B cell (primary cell): Measurements from ENCODE around the gene EHD3. TPM values are rescaled to one million over a fixed set of nuclear protein-coding genes. Genes with fewer than 3 reads are reported as not detected.
A peak's percentile ranks its signal among the peaks of the same experiment; 100 is the strongest.

Experiments
- ATAC-seq: fragments of 200-7000 bp; cut with Tn5 transposase; one replicate; pipeline ENCODE4 v1.10.0; 2021; ENCODE audit warnings: low read depth, mild to moderate bottlenecking, moderate number of reproducible peaks, moderate library complexity
- CTCF ChIA-PET: fragments of 350-600 bp; sonication (Branson Sonifier 250); formaldehyde crosslinking; loops from one replicate; lab custom pipeline; 2021; ENCODE audit warnings: antibody characterized with exemption, inconsistent platforms; lab: Charles Lee
- POLR2A ChIA-PET: fragments of 350-600 bp; sonication (Branson Sonifier 250); formaldehyde crosslinking; loops from one replicate; lab custom pipeline; 2021; ENCODE audit warnings: antibody characterized with exemption; lab: Charles Lee
- DNase-seq: peaks from one replicate; pipeline ENCODE4 v3.0.0; 2013
- H2AFZ ChIP-seq: 2 replicates; pipeline ENCODE4 v1.6.1; 2012; ENCODE audit warnings: mild to moderate bottlenecking, low read depth, low read length; ENCODE audit not compliant: insufficient read depth, poor library complexity, severe bottlenecking
- H3K27ac ChIP-seq, 2 donors: 1 replicate in 1 of 2; 2 replicates in 1 of 2; pipeline ENCODE4 v1.5.1; 2012 to 2013; ENCODE audit warnings: low read length in 2 of 2, mild to moderate bottlenecking in 2 of 2, moderate library complexity in 1 of 2
- H3K27me3 ChIP-seq, 4 experiments: fragments of 200-600 bp in 1 of 4; sonication (generic) in 1 of 4; replicated peaks in 1 of 4; 1 replicate in 2 of 4; 2 replicates in 2 of 4; pipeline versions ENCODE4 v1.6.1 to v1.7.0; 2013 to 2016; ENCODE audit warnings: low read length in 3 of 4, mild to moderate bottlenecking in 2 of 4, mixed read lengths in 1 of 4, moderate library complexity in 1 of 4; ENCODE audit not compliant: insufficient read depth in 4 of 4, control insufficient read depth in 3 of 4; ENCODE audit errors: control extremely low read depth in 1 of 4
- H3K36me3 ChIP-seq, 2 experiments: replicated peaks in 1 of 2; 1 replicate in 1 of 2; 2 replicates in 1 of 2; pipeline versions ENCODE4 v1.6.1 to v1.7.1; 2013; ENCODE audit warnings: low read length in 1 of 2; ENCODE audit not compliant: insufficient read depth in 2 of 2, control insufficient read depth in 1 of 2; ENCODE audit errors: control extremely low read depth in 1 of 2, extremely low read depth in 1 of 2
- H3K4me1 ChIP-seq, 2 donors: fragments of 200-600 bp in 1 of 2; sonication (generic) in 1 of 2; 1 replicate in 1 of 2; 2 replicates in 1 of 2; pipeline versions ENCODE4 v1.5.1 to v1.6.1; 2013 to 2017; ENCODE audit warnings: low read length in 2 of 2; ENCODE audit not compliant: control insufficient read depth in 2 of 2, insufficient read depth in 2 of 2
- H3K4me2 ChIP-seq: replicated peaks from 2 replicates; pipeline ENCODE3; 2012; ENCODE audit warnings: mild to moderate bottlenecking, low read depth, low read length; ENCODE audit not compliant: poor library complexity, severe bottlenecking
- H3K4me3 ChIP-seq, 5 experiments: fragments of 200-600 bp in 1 of 5; sonication (generic) in 1 of 5; 1 replicate in 3 of 5; 2 replicates in 2 of 5; pipeline versions ENCODE4 v1.5.1 to v1.7.0; 2011 to 2016; ENCODE audit warnings: low read length in 4 of 5, mild to moderate bottlenecking in 4 of 5, low read depth in 2 of 5, control low read depth in 1 of 5, moderate library complexity in 1 of 5; ENCODE audit not compliant: insufficient read depth in 1 of 5; ENCODE audit errors: control extremely low read depth in 1 of 5, extremely low read depth in 1 of 5
- H3K79me2 ChIP-seq: fragments of 200-600 bp; sonication (generic); one replicate; pipeline ENCODE4 v1.6.0; 2016; ENCODE audit warnings: low read length; ENCODE audit not compliant: control insufficient read depth, insufficient read depth
- H3K9ac ChIP-seq: fragments of 200-600 bp; sonication (generic); 2 replicates; pipeline ENCODE4 v1.6.1; 2017; ENCODE audit warnings: mild to moderate bottlenecking, low read length, moderate library complexity
- H3K9me3 ChIP-seq, 3 donors: one replicate each; pipeline versions ENCODE4 v1.6.1 to v1.7.1; 2013; ENCODE audit warnings: low read length in 2 of 3; ENCODE audit not compliant: control insufficient read depth in 2 of 3, insufficient read depth in 1 of 3; ENCODE audit errors: control extremely low read depth in 1 of 3
- H4K20me1 ChIP-seq: 2 replicates; pipeline ENCODE4 v1.6.0; 2012; ENCODE audit warnings: mild to moderate bottlenecking, low read length; ENCODE audit not compliant: insufficient read depth, control insufficient read depth, poor library complexity, severe bottlenecking
- H3K27ac Mint-ChIP-seq: one replicate; pipeline ENCODE4 v1.8.0; 2021; ENCODE audit warnings: mixed read lengths
- H3K27me3 Mint-ChIP-seq: one replicate; pipeline ENCODE4 v1.8.0; 2021; ENCODE audit warnings: mixed read lengths
- H3K4me1 Mint-ChIP-seq: one replicate; pipeline ENCODE4 v1.8.0; 2021; ENCODE audit warnings: mixed read lengths
- H3K4me3 Mint-ChIP-seq: one replicate; pipeline ENCODE4 v1.8.0; 2021; ENCODE audit warnings: mixed read lengths
- H3K9me3 Mint-ChIP-seq: one replicate; pipeline ENCODE4 v1.8.0; 2022; ENCODE audit warnings: mixed read lengths; ENCODE audit not compliant: insufficient read depth
- CTCF ChIP-seq: fragments of 200-600 bp; IDR thresholded peaks from one replicate; pipeline ENCODE4 v1.8.0; 2022; ENCODE audit warnings: antibody characterized with exemption, mild to moderate bottlenecking
- EZH2 ChIP-seq: IDR thresholded peaks from 2 replicates; pipeline ENCODE4 v1.6.1; 2012; ENCODE audit warnings: borderline replicate concordance, low read depth, mild to moderate bottlenecking, moderate library complexity, low read length; ENCODE audit not compliant: insufficient read depth, poor library complexity, severe bottlenecking
- WGBS: methylation state at CpG from one replicate; pipeline ENCODE4 v1.1.5; 2013; ENCODE audit warnings: missing lambda C conversion rate; ENCODE audit not compliant: insufficient coverage; 5-methylcytosine and 5-hydroxymethylcytosine counted together
- intact Hi-C: fragments of 100-400 bp; cut with micrococcal nuclease; formaldehyde crosslinking; loops from one replicate; pipeline ENCODE4 v1.10.0; 2022
- polyA plus RNA-seq: library from polyadenylated mRNA; depleted of rRNA; stranded (reverse); fragments of >200 nt; gene quantifications from 2 replicates; pipeline ENCODE4 v1.2.3, GENCODE V29; 2012
- total RNA-seq, 2 donors: library from RNA; stranded (reverse); fragments of 120-200 nt in 1 of 2; gene quantifications; 1 replicate in 1 of 2; 2 replicates in 1 of 2; pipeline versions ENCODE4 v1.2.3 to v1.2.4, GENCODE V29; 2013 to 2022

EHD3 gene
- total and polyA plus RNA-seq, 2 donors (not counting 1 experiment from before 2014, with no cell fraction given), result 19.0 to 60.5 TPM

GRCh38 chr2:31240381-31241365 is 6.7 kb downstream of the EHD3 start:
- H3K9me3 ChIP-seq, result no peaks in the 10 kb centered on the region
- WGBS, result 85% methylated on average over 9 of the region's 11 CpGs
- TF ChIP-seq CTCF, result no peak
- no peak for TF ChIP-seq EZH2
- H3K4me3 ChIP-seq, result no peak overlapping the region
- H4K20me1 ChIP-seq, result no peaks in the 10 kb centered on the region
- no peaks in the 10 kb centered on the region for H3K27me3 ChIP-seq
- Mint-ChIP-seq H3K9me3 (no peaks in the 10 kb centered on the region), H3K4me3 (no peak overlapping the region), H3K27ac (peak overlapping the region; percentile 71), H3K4me1 (peaks cover 62% of the 10 kb centered on the region), H3K27me3 (no peaks in the 10 kb centered on the region)
- intact Hi-C loops, result no loop called here
- ATAC-seq (no peak), DNase-seq (no peak)
- ChIA-PET POLR2A (interaction anchor here (0.6 to 1.8 kb wide), 4 partner anchors 10 to 98 kb away, joined by 4 to 7 read pairs (median 5); no protein-coding TSS in a partner anchor), CTCF (interaction anchor here (0.8 to 1.4 kb wide), 4 partner anchors 13 to 90 kb away, joined by 3 to 4 read pairs (median 3); no protein-coding TSS in a partner anchor)
- no peak overlapping the region for H3K9ac ChIP-seq
- no peak overlapping the region for H3K4me2 ChIP-seq
- H3K36me3 ChIP-seq, result peaks cover 0 to 16% of the 10 kb centered on the region in 2 experiments
- peaks cover 17 to 31% of the 10 kb centered on the region in 2 donors for H3K4me1 ChIP-seq
- H3K79me2 ChIP-seq, result peaks cover 4% of the 10 kb centered on the region
- H3K27ac ChIP-seq, result peak overlapping the region in 1 of 2 donors; percentile 16
- H2AFZ ChIP-seq, result no peak overlapping the region
